Cardiac muscle cell (in vitro differentiated cells and primary cell): ENCODE data around the gene SCN3B. TPM values are rescaled to one million over a fixed set of nuclear protein-coding genes. Genes with fewer than 3 reads are reported as not detected.
"Not testable (repeated sequence)": the region's sequence is repeated elsewhere in the genome, so short reads cannot be mapped to it uniquely, and the experiment has no call there.

Experiments used
- DNase-seq, 2 donors: peaks; one replicate each; pipeline versions ENCODE4 v3.0.0 to v3.0.0-alpha.2; 2010 to 2017; ENCODE audit warnings: low read depth in 1 of 2, low spot score in 1 of 2
- H3K27ac ChIP-seq: fragments of 200-600 bp; sonication (generic); 2 replicates; pipeline ENCODE4 v1.5.1; 2016
- H3K27me3 ChIP-seq: fragments of 200-600 bp; sonication (generic); 2 replicates; pipeline ENCODE4 v1.6.0; 2016; ENCODE audit warnings: control low read depth
- H3K36me3 ChIP-seq: fragments of 200-600 bp; sonication (generic); 2 replicates; pipeline ENCODE4 v1.5.1; 2016; ENCODE audit warnings: control low read depth
- H3K4me1 ChIP-seq: fragments of 200-600 bp; sonication (generic); 2 replicates; pipeline ENCODE4 v1.8.1; 2017; ENCODE audit warnings: low read depth, mild to moderate bottlenecking, mixed run types
- H3K4me3 ChIP-seq: fragments of 200-600 bp; sonication (generic); 2 replicates; pipeline ENCODE4 v1.5.1; 2016; ENCODE audit warnings: mild to moderate bottlenecking
- H3K9me3 ChIP-seq: fragments of 200-600 bp; sonication (generic); 2 replicates; pipeline ENCODE4 v1.5.1; 2017; ENCODE audit warnings: low read depth, mild to moderate bottlenecking, control low read depth
- polyA plus RNA-seq: library from polyadenylated mRNA; unstranded; fragments of >200 nt; fragmentation: Nextera tagmentation; extraction: Ambion mirVana; gene quantifications from 2 replicates; pipeline ENCODE4 v1.2.1, GENCODE V29; 2016
- total RNA-seq: library from RNA; depleted of rRNA; stranded (reverse); fragments of >200 nt; gene quantifications from 2 replicates; pipeline ENCODE4 v1.2.3, GENCODE V29; 2016
- TF ChIP-seq, protein P1 (sequence below): IDR thresholded peaks from 2 replicates; pipeline ENCODE4 v1.5.1; 2012; ENCODE audit warnings: low read depth, mild to moderate bottlenecking, low read length

Gene SCN3B
- total and polyA plus RNA-seq, 2 experiments from 2014 or later = 0.12 to 0.77 TPM

DNA sequence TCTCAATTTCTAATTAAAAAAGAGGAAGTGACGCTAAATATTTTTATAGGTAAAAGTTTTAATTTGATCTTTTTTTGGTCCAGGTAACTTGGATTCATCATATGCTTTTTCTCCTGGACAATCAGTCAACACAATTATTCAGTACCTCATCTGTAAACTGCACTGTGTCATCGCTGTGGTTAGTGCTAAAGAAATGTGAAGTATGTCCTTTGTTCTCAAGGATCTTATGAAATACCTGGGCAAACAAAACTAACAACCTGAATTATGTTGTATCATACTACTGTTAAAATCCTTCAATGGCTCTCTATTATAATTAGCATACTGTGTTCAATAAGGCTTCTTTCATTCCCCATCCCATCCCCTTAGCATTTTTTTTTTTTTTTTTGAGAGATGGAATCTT is 19.9 kb upstream of the SCN3B start:
- no peak for DNase-seq
- Histone ChIP-seq H3K4me3 (no peak overlapping the region), H3K27ac (no peak overlapping the region), H3K9me3 (no peaks in the 10 kb centered on the region), H3K36me3 (no peaks in the 10 kb centered on the region), H3K27me3 (no peaks in the 10 kb centered on the region), H3K4me1 (no peaks in the 10 kb centered on the region)
- TF ChIP-seq, protein P1, sequence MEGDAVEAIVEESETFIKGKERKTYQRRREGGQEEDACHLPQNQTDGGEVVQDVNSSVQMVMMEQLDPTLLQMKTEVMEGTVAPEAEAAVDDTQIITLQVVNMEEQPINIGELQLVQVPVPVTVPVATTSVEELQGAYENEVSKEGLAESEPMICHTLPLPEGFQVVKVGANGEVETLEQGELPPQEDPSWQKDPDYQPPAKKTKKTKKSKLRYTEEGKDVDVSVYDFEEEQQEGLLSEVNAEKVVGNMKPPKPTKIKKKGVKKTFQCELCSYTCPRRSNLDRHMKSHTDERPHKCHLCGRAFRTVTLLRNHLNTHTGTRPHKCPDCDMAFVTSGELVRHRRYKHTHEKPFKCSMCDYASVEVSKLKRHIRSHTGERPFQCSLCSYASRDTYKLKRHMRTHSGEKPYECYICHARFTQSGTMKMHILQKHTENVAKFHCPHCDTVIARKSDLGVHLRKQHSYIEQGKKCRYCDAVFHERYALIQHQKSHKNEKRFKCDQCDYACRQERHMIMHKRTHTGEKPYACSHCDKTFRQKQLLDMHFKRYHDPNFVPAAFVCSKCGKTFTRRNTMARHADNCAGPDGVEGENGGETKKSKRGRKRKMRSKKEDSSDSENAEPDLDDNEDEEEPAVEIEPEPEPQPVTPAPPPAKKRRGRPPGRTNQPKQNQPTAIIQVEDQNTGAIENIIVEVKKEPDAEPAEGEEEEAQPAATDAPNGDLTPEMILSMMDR = no peak

DNA sequence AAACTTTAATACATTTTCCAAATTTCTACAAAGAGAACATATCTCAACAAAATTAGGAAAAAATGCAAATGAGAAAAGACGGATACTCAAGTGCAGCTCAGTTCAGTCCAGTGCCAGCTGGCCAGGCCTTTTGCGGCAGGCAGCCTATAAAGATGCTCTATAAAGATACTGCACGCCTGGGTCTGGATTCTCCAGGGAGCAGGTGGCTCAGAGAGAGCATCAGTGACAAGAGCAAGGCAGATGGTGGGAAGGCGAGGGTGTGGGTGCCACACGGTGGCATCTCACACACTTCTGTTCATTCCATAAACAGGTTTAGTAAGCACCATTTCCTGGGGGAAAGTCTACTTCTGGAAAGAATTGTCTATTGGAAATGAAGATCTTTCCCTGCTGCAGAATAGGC is 18.1 kb upstream of the SCN3B start:
- H3K36me3 ChIP-seq = no peaks in the 10 kb centered on the region
- H3K4me1 ChIP-seq = no peaks in the 10 kb centered on the region
- no peaks in the 10 kb centered on the region for H3K9me3 ChIP-seq
- no peaks in the 10 kb centered on the region for H3K27me3 ChIP-seq
- no peak overlapping the region for H3K4me3 ChIP-seq
- TF ChIP-seq, protein P1 = no peak
- no peak for DNase-seq
- no peak overlapping the region for H3K27ac ChIP-seq

DNA sequence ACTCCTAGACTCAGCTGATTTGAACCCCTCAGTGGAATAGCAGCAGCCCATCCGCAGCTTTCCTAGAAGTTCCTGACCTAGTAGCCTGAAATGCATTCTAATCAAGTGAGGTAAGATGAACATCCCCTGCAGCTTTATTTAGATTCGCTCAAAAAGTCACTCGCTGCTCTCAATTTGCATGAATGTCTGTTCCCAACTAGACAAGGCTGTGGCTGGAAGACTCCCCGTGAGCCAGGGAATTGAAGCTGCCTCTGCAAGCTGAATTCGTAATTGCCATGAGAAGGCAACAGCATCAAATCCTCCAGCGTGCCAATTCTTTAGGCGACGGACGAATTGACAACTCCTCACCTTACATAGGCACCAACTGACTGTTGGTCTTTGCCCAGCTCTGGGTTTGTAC is 17.1 kb upstream of the SCN3B start:
- TF ChIP-seq, protein P1 = no peak
- no peaks in the 10 kb centered on the region for H3K9me3 ChIP-seq
- no peaks in the 10 kb centered on the region for H3K36me3 ChIP-seq
- no peak overlapping the region for H3K4me3 ChIP-seq
- H3K27me3 ChIP-seq = no peaks in the 10 kb centered on the region
- H3K27ac ChIP-seq = no peak overlapping the region
- DNase-seq = no peak
- no peaks in the 10 kb centered on the region for H3K4me1 ChIP-seq

DNA sequence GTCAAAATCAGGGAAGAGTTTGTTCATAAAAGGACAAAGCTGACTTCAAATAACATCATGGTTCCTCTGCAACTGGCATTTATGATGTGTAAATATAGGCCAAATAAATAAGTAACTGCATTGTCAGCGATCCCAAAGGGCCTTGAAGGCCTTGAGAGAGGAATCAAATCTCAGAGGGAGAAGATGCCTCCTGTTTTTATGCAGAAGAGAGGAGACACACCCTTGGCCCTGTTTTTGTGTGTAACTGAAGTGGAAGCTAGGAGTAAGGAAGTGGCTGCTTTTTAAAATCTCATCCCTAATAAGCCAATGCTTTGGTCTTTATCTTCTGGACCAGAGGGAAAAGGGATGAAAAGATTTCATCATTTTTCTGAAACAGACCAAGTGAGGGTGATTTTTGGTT is 15.7 kb upstream of the SCN3B start:
- Histone ChIP-seq H3K4me1 (no peaks in the 10 kb centered on the region), H3K4me3 (no peak overlapping the region), H3K27me3 (no peaks in the 10 kb centered on the region), H3K36me3 (no peaks in the 10 kb centered on the region), H3K27ac (no peak overlapping the region), H3K9me3 (no peaks in the 10 kb centered on the region)
- TF ChIP-seq, protein P1 = no peak
- DNase-seq = no peak

DNA sequence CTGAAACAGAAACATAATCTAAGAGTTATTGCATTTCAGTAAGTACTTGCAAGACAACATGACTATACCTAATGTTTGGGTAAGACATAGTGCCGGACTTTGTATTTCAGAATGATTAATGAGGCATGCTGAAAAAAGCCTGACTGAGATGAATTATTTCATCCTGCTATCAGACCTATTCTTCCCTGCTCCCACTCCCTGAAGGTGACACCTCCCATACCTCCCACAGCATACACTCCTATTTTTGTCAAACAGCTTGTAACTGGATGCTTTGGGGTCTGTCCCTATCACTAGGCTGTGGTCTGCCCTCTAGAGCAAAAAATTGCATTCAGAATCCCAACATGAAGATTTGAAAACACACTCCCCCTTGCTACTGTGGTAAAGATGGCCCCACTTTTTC is 10.9 kb upstream of the SCN3B start:
- Histone ChIP-seq H3K4me1 (no peaks in the 10 kb centered on the region), H3K27me3 (no peaks in the 10 kb centered on the region), H3K9me3 (no peaks in the 10 kb centered on the region), H3K4me3 (no peak overlapping the region), H3K36me3 (no peaks in the 10 kb centered on the region), H3K27ac (no peak overlapping the region)
- DNase-seq = no peak
- TF ChIP-seq, protein P1 = no peak

DNA sequence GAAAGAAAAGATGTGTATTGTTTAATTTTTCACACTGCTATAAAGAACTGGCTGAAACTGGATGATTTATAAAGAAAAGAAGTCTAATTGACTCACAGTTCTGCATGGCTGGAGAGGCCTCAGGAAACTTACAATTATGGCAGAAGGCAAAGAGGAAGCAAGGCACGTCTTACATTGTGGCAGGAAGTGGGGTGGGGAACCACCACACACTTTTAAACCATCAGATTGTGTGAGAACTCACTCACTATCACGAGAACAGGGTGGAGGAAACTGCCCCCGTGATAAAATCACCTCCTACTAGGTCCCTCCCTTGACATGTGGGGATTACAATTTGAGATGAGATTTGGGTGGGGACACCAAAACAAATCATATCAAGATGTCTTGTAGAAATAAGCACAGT is 5.5 kb upstream of the SCN3B start:
- not testable (repeated sequence) for H3K27ac ChIP-seq, DNase-seq, H3K4me1 ChIP-seq, H3K36me3 ChIP-seq, H3K4me3 ChIP-seq, H3K9me3 ChIP-seq
- H3K27me3 ChIP-seq = peaks cover 12% of the 10 kb centered on the region
